Inflammatory macrophage (primary cell): Measurements from ENCODE around the gene HOXA11.

Experiments
- DNase-seq, 2 donors: peaks; one replicate each; pipeline ENCODE4 v3.0.0-alpha.2; 2020 to 2022

HOXA11 gene

DNA sequence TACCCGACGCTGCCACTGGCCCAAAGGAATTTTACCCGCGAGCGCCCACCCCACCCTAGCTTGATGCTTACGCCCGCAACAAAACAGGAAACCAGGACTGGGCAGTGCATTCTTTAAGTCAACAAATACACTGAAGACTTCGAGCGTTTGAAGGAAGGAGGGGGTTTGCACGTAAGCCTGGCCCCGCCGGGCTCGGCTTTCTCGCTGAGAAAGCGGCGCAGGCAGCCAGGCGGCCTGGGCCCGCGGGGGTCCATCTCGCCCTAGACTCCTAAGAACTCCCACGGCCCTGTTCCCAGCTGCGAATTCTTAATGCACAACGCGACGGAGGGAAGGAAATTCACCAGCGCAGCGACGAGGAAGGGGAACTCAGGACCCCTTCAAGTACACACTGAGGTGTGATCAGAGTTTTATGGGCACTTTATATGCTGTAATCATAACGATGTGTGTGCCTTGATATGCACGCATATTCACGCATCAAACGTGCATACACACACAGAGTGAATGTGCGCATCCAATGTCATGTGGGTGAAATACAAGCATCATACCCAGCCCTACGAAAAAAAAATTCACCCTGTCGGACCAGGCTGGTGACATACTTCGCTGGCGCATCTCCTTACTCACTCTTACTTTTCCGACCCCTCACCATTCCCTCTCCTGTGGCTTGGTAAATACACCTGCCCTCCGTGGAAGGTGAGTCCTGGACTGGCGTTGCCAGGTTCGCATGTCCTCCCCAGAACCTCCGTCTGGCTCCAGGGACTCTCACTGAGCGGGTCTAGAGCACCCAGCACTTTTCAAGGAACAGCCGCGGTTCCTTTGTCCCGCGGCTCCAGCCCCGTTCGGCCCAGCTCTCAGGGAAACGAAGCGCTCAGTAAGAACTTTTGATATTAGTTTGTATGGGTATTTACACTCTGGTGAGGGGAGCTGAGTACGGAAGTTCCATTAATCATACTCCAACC is 20.6 kb upstream of the HOXA11 start:
- no peak for DNase-seq

GRCh38 chr7:27204851-27205322 is 19.9 kb upstream of the HOXA11 start:
- no peak for DNase-seq

DNA sequence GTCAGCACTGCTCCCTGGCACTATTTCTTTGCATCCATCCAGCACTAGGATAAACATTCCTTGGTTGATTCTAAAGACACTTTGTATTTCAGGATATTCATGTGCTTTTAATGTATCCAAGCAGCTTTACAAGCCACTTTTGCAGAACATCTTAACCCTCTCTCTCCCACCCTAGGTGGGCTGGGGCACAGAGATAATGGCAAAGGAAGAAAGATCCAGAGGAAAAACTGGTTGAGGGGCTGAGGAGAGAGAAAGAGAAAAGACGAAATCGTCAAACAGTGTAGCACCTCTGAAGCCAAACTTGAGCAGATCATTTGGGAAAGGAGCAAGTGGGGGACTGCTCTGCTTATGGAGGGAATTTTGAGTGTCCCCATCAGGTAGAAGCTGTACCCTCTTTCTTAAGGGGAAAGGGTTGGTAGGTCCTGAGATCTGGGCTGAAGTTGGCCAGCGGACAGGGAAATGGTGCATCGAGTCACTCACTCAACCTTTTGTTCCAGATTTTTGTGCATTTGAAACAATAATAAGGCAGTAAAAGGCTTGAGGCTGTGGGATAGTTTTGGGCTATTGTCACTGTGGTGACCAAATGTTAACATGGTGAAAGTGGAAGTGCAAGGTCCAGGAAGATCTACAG is 19.0 kb upstream of the HOXA11 start:
- DNase-seq: no peak

- no peak for DNase-seq
Observed at GRCh38 chr7:27203365-27203953, 18.4 kb upstream of the HOXA11 start.

DNA sequence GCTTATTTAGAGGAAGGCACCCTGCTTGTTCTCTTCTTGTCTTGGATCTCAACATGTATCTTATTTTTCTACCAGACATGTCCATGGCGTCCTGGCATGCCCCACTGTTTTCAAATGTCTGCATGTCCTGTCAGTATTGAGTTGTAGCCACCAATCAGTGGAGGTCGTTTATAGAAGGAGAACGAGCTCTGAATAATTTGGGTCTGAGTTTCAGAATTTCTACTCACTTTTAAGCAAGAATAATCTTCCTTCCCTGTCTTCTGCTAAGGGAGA is 17.8 kb upstream of the HOXA11 start:
- DNase-seq: no peak

- DNase-seq: no peak
Observed at GRCh38 chr7:27202018-27202861, 17.2 kb upstream of the HOXA11 start.

DNA sequence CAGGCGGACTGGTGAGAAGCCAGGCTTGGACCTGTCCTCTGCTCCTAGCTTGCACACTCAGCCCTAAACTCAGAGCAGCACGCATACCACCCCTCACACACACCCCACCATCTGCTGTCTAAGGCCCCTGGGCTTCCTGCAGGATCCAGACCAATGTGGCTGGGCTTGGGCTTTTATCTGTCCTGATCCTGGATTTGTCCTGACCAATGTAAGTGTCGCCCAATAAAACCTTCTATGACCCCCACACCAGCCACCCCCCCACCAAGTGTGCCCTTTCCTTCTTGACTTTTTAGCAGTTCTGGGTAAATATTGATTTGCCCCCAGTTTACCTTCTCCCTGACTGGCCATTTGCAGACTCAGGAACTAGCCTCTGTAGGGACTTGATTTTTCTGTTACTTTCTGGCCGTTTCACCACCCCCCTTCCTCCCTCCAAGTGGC is 16.6 kb upstream of the HOXA11 start:
- DNase-seq: no peak

- peak; percentile 58 to 62 for DNase-seq
Observed at GRCh38 chr7:27200761-27201579, 15.9 kb upstream of the HOXA11 start.

GRCh38 chr7:27199849-27200760 is 15.1 kb upstream of the HOXA11 start, which contains the start of gene HOXA13:
Gene HOXA13, minus strand, starts transcription at chr7:27200091. Its CDS starts 14 bp downstream, at chr7:27200077.
- no peak for DNase-seq

DNA sequence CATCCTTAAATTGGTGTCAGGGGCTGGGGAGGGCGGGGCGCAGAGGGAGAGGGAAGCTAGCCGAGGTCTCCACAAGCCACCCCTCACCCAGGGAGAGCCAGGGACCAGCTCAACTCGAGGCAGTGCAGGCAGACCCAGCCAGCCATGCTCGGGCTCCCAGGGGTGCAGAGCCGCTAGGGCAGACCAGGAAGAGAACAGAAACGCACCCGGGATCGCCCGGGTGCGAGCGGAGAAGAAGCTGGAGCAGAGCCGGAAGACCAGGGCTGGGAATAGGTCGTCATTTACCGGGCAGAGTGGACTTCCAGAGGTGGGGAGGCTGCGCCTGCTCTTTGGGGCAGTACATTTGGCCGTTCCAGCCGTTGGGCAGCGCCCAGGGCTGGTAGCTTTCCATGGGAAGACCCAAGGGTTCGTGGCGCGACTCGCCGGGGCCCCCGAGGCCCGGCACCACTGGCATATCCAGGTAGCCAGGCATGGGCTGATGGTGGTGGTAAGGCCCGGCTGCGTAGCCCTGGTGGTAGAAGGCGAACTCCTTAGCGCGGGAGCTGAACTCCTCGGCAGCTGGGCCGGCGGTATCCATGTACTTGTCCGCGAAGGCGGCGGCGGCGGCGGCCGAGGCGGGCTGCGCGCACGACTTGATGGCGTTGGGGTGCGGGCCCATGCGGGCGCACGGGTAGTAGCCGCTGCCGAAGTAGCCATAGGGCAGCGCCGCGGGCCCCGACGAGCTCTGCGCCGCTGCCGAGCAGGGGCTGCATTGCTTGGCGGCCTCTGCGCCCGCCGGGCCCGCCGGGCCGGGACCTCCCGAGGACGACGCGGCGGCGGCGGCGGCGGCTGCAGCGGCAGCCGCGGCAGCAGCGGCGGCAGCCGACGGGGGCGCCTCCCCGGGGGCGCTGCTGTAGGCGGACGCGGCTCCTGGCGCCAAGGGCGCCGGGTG is 14.1 kb upstream of the HOXA11 start:
- DNase-seq: no peak

GRCh38 chr7:27198138-27198841 is 13.3 kb upstream of the HOXA11 start:
- no peak for DNase-seq

DNA sequence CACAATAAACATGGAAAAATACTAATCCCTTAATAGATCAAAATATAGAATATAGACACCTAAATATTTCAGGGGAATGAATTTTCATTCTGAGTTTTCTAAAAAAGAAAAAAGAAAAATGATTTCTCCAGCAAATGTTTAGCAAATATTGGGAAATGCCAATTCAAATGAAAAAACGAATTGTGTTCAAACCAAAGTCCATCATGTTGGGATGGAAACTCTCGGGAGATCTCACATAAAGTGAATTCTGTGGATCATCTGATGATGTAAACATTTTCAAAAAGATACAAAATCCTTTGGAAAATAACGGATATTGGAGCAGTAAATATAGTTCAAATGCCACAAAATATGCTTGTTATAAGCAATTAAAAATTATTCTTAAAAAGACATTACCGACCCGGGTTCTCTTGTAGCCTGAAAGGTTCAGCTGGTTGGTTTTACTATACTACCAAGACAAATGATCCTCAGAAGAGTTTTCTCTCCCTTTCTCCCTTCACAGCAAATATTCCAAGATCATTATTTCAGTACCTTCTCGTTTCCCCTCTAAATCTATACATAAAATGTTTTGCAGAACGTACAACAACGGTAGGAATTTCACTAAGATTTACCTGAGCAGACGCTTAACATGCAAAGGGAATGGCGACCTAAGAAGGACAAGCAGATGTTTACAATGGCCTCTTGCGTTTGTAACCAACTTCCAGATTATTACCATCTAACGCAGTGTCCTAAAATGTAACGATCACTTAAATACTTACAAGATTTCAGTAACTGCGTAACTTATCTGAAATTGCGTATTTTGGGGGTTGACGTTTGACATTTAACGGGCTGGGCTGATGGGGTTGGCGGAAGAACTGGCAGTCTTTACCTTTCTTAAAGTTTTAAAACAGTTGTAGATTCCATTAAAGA is 12.4 kb upstream of the HOXA11 start:
- no peak for DNase-seq

- DNase-seq: peak; percentile 76 to 81
Observed at GRCh38 chr7:27196287-27196767, 11.3 kb upstream of the HOXA11 start.

DNA sequence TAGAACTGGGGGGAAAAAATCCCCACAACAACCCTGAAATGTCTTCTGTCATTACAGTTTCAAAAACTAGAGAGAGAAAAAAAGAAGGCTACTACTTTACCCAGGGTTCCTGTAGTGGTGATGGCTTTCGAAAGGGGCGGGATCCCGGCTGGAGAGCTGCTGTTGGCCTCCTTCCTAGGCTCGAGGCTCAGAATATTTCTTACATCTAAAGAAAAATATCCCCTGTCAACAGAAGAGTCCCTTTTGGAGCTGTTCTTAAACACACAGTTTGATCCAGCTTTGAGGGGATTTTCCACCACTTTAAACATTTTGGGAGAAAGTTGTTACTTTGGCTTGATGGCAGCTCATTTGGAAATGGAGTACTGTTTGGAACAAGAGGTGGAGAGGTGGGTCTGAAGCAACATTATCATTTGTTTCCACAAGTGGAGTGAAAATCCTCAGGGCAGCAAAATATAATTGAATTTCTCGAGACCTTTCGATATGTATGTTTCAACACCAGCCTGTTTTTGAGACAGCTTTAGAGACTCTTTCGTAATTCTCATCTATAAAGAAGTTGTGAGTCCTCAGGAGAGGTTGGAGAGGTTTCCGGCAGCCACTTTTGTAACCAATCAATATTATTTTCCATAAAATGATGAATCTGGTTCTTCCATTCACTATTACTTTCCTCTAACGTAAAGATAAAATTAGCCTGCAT is 9.8 kb upstream of the HOXA11 start:
- no peak for DNase-seq

DNA sequence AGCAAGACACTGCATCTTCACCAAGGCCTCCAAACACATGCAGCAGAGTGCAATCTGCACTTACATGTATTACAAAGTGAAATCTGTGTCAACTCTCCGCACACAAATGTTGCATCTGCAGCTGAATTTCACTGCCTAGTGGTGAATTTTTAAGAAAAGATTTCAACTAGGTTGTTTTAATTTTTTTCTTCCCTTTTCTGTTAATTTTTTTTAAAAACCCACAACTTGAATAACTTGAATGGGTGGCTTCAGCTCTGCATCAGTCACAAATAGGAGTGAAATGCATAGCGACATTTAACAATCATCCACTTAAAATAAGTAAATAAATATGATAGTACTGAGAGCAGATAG is 8.9 kb upstream of the HOXA11 start:
- DNase-seq: no peak

DNA sequence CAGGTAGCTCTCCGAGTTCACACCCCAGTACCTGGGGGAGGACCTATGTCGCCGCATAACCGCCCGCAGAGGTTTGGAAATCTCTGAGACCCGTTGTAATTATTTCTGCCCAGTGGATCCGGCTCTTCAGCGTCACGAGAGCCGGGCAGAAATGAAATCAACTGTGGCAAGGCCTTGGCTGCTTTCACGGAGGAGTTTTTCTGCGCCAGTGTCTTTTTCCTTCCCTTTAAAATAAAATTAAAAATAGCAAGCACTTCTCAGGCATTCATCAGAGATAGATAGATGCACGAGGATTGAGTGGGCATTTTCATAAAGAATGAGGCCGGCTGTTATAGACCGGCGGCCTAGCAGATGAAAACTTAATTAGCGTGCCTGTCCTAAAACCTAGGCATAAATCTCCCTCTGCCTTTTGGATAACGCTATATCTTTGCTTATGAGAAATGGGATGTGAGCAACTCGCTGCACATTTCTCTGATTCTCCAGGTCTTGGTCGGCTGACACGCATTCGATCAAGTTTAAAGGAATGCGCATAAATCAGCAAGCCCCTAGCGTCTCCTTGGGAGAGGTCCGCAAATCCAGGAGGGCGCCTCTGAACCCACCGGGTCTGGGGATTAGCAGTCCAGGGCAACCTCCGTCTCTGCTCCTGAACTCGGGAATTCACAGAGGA is 8.4 kb upstream of the HOXA11 start:
- no peak for DNase-seq
